NCI-H524 (cell line): ENCODE results near the gene LCE1F.

Source experiments
- DNase-seq, 2 experiments: peaks; one replicate each; lab custom pipeline; 2025; lab: John Stamatoyannopoulos, UW

The LCE1F gene

GRCh38 chr1:152774875-152775274 lies at the start of gene LCE1F:
Gene LCE1F (plus strand): TSS chr1:152775140. CDS start chr1:152776372, 1,232 bp downstream.
- DNase-seq: no peak

- no peak for DNase-seq
These were observed 49.7 kb upstream of the LCE1F start for GRCh38 chr1:152725261-152725660.

- no peak for DNase-seq
These were observed 46.0 kb upstream of the LCE1F start for GRCh38 chr1:152728986-152729385.

- no peak for DNase-seq
These were observed 39.3 kb upstream of the LCE1F start for GRCh38 chr1:152735648-152736047.

GRCh38 chr1:152737997-152738396 lies 36.9 kb upstream of the LCE1F start:
- DNase-seq: no peak

GRCh38 chr1:152739841-152740240 lies 35.1 kb upstream of the LCE1F start:
- DNase-seq: no peak

GRCh38 chr1:152741656-152742055 lies 33.3 kb upstream of the LCE1F start:
- DNase-seq: no peak

GRCh38 chr1:152743371-152744145 lies 31.4 kb upstream of the LCE1F start:
- no peak for DNase-seq

GRCh38 chr1:152745289-152745704 lies 29.6 kb upstream of the LCE1F start:
- DNase-seq: no peak

- no peak for DNase-seq
These were observed 29.0 kb upstream of the LCE1F start for GRCh38 chr1:152745765-152746444.

GRCh38 chr1:152747831-152748230 lies 27.1 kb upstream of the LCE1F start:
- DNase-seq: no peak

- no peak for DNase-seq
These were observed 22.7 kb upstream of the LCE1F start for GRCh38 chr1:152752225-152752624.

- no peak for DNase-seq
These were observed 21.4 kb upstream of the LCE1F start for GRCh38 chr1:152753586-152753985.

GRCh38 chr1:152756872-152757271 lies 18.1 kb upstream of the LCE1F start:
- no peak for DNase-seq

- DNase-seq: no peak
These were observed 17.2 kb upstream of the LCE1F start, which contains the start of gene KPRP for GRCh38 chr1:152757747-152758146. Gene KPRP (plus strand): TSS chr1:152758025. CDS start chr1:152759589, 1,564 bp downstream.

GRCh38 chr1:152758636-152759035 lies 16.3 kb upstream of the LCE1F start:
- no peak for DNase-seq

- no peak for DNase-seq
These were observed 15.3 kb upstream of the LCE1F start for GRCh38 chr1:152759453-152760173.

GRCh38 chr1:152760551-152761190 lies 14.3 kb upstream of the LCE1F start:
- DNase-seq: no peak

- DNase-seq: no peak
These were observed 13.2 kb upstream of the LCE1F start for GRCh38 chr1:152761609-152762213.

GRCh38 chr1:152768847-152769533 lies 6.0 kb upstream of the LCE1F start:
- DNase-seq: no peak

GRCh38 chr1:152770411-152770810 lies 4.5 kb upstream of the LCE1F start:
- DNase-seq: no peak
